Measurements from ENCODE around the gene RYR3.

RYR3 gene

DNA sequence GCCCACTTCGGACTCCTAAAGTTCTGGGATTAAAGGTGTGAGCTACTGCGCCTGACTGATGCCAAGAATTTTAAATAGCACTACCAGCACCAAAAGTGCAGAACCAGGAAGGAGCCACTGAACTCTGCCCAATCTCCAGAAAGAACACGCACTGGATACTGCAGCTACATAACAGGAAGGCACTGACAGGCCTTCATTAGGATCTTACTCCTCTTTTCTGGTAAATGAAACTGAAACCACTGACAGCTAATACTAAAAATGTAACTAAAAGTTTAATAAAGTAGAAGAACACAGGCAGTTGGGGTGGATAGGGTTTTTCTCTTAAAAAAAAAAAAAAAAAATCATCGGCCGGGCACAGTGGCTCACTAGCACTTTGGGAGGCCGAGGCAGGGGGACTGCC is 583.4 kb downstream of the RYR3 start:
- no peak for DNase-seq (ENCODE audit: low spot score)
- Histone ChIP-seq H3K18ac (ENCODE audit: low read length) (no peak overlapping the region), H3K4me2 (ENCODE audit: insufficient read depth, low read length, poor library complexity, severe bottlenecking) (no peak overlapping the region), H3K27ac (replicated peaks; ENCODE audit: low read length) (no peak overlapping the region), H2BK15ac (ENCODE audit: low read length) (no peak overlapping the region), H2BK5ac (ENCODE audit: low read length) (no peak overlapping the region), H4K8ac (ENCODE audit: low read depth, low read length) (no peak overlapping the region), H3K4ac (ENCODE audit: low read length) (no peak overlapping the region), H3K23ac (ENCODE audit: low read depth, low read length, poor library complexity) (no peak overlapping the region), H3K79me1 (ENCODE audit: low read depth, low read length) (no peaks in the 10 kb centered on the region), H3K4me3 (ENCODE audit: low read length in 2 of 2) (no peak overlapping the region), H3K36me3 (replicated peaks in 1 of 2; ENCODE audit: control insufficient read depth in 2 of 2, insufficient read depth in 2 of 2, low read length in 2 of 2) (no peaks in the 10 kb centered on the region), H2BK12ac (ENCODE audit: low read length) (no peak overlapping the region), H3K9ac (ENCODE audit: low read depth, low read length, poor library complexity) (no peak overlapping the region), H3K14ac (ENCODE audit: low read length) (no peak overlapping the region), H4K91ac (ENCODE audit: low read depth, low read length, poor library complexity) (no peak overlapping the region), H3K9me3 (replicated peaks in 1 of 2; ENCODE audit: control insufficient read depth in 2 of 2, insufficient read depth in 1 of 2, low read depth in 1 of 2, low read length in 2 of 2) (no peaks in the 10 kb centered on the region), H2BK120ac (ENCODE audit: low read depth, low read length) (no peak overlapping the region), H2AK5ac (ENCODE audit: low read depth, low read length) (no peak overlapping the region), H3K4me1 (ENCODE audit: control insufficient read depth in 2 of 2, insufficient read depth in 1 of 2, low read depth in 1 of 2, low read length in 2 of 2) (no peaks in the 10 kb centered on the region), H2AFZ (ENCODE audit: low read length) (no peak overlapping the region), H3K27me3 (ENCODE audit: control insufficient read depth in 3 of 3, insufficient read depth in 3 of 3, low read depth in 1 of 3, low read length in 3 of 3) (no peaks in the 10 kb centered on the region)
- no CpG with 5 or more reads among the region's 6 CpGs for WGBS, 2 donors (ENCODE audit: extremely low coverage in 2 of 2, insufficient read length in 2 of 2, insufficient replicate concordance in 1 of 2)

DNA sequence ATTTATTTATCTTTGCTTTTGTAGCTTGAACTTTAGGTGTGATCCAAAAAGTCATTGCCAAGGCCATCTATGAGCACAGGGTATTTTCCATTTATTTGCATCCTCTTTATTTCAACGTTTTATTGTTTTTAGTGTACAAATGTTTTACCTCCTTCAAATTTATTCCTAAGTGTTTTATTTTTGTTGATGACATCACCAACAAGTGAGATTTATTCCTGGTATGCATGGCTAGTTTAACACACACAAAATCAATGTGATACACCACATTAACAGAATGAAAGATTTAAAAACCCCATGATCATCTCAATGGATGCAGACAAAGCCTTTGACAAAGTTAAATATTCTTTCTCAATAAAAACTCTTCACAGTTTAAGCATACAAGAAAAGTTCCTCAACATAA is 591.3 kb downstream of the RYR3 start:
- H4K91ac ChIP-seq (ENCODE audit: low read depth, low read length, poor library complexity): no peak overlapping the region
- H3K4me2 ChIP-seq (ENCODE audit: insufficient read depth, low read length, poor library complexity, severe bottlenecking): no peak overlapping the region
- H2BK5ac ChIP-seq (ENCODE audit: low read length): no peak overlapping the region
- H3K4ac ChIP-seq (ENCODE audit: low read length): no peak overlapping the region
- H2BK120ac ChIP-seq (ENCODE audit: low read depth, low read length): no peak overlapping the region
- no peaks in the 10 kb centered on the region for H3K4me1 ChIP-seq (ENCODE audit: control insufficient read depth in 2 of 2, insufficient read depth in 1 of 2, low read depth in 1 of 2, low read length in 2 of 2)
- no peak overlapping the region for H2AFZ ChIP-seq (ENCODE audit: low read length)
- H3K27ac ChIP-seq (replicated peaks; ENCODE audit: low read length): no peak overlapping the region
- DNase-seq (ENCODE audit: low spot score): no peak
- no peaks in the 10 kb centered on the region for H3K36me3 ChIP-seq (replicated peaks in 1 of 2; ENCODE audit: control insufficient read depth in 2 of 2, insufficient read depth in 2 of 2, low read length in 2 of 2)
- H2AK5ac ChIP-seq (ENCODE audit: low read depth, low read length): no peak overlapping the region
- H3K9ac ChIP-seq (ENCODE audit: low read depth, low read length, poor library complexity): no peak overlapping the region
- no peak overlapping the region for H3K18ac ChIP-seq (ENCODE audit: low read length)
- no CpG with 5 or more reads among the region's 1 CpG for WGBS, 2 donors (ENCODE audit: extremely low coverage in 2 of 2, insufficient read length in 2 of 2, insufficient replicate concordance in 1 of 2)
- H3K79me1 ChIP-seq (ENCODE audit: low read depth, low read length): no peaks in the 10 kb centered on the region
- no peak overlapping the region for H4K8ac ChIP-seq (ENCODE audit: low read depth, low read length)
- H3K27me3 ChIP-seq (ENCODE audit: control insufficient read depth in 3 of 3, insufficient read depth in 3 of 3, low read depth in 1 of 3, low read length in 3 of 3): no peaks in the 10 kb centered on the region
- H2BK15ac ChIP-seq (ENCODE audit: low read length): no peak overlapping the region
- no peak overlapping the region for H3K4me3 ChIP-seq (ENCODE audit: low read length in 2 of 2)
- no peak overlapping the region for H2BK12ac ChIP-seq (ENCODE audit: low read length)
- no peak overlapping the region for H3K23ac ChIP-seq (ENCODE audit: low read depth, low read length, poor library complexity)
- H3K9me3 ChIP-seq (replicated peaks in 1 of 2; ENCODE audit: control insufficient read depth in 2 of 2, insufficient read depth in 1 of 2, low read depth in 1 of 2, low read length in 2 of 2): no peaks in the 10 kb centered on the region
- H3K14ac ChIP-seq (ENCODE audit: low read length): no peak overlapping the region

DNA sequence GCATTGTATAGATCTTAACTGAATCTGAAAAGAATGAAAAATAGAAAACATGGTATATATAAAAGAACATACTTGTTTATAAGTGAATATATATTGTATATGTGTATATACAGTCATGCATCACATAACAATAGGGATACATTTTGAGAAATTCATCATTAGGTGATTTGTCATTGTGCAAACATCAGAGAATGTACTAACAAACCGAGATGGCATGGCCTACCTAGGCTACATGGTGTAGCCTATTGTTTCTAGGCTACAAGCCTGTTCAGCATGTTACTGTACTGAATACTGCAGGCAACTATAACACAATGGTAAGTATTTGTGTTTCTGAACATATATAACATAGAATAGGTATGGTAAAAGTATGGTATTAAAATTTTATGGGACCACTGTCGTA is 592.9 kb downstream of the RYR3 start:
- H2BK12ac ChIP-seq (ENCODE audit: low read length): no peak overlapping the region
- H2BK120ac ChIP-seq (ENCODE audit: low read depth, low read length): no peak overlapping the region
- H3K4me2 ChIP-seq (ENCODE audit: insufficient read depth, low read length, poor library complexity, severe bottlenecking): no peak overlapping the region
- peaks cover 0 to 2% of the 10 kb centered on the region in 2 donors for H3K4me1 ChIP-seq (ENCODE audit: control insufficient read depth in 2 of 2, insufficient read depth in 1 of 2, low read depth in 1 of 2, low read length in 2 of 2)
- no peak overlapping the region for H2BK15ac ChIP-seq (ENCODE audit: low read length)
- H2AK5ac ChIP-seq (ENCODE audit: low read depth, low read length): no peak overlapping the region
- H3K9ac ChIP-seq (ENCODE audit: low read depth, low read length, poor library complexity): no peak overlapping the region
- H3K9me3 ChIP-seq (replicated peaks in 1 of 2; ENCODE audit: control insufficient read depth in 2 of 2, insufficient read depth in 1 of 2, low read depth in 1 of 2, low read length in 2 of 2): no peaks in the 10 kb centered on the region
- no peaks in the 10 kb centered on the region for H3K79me1 ChIP-seq (ENCODE audit: low read depth, low read length)
- whole genome bisulfite sequencing, 2 donors (ENCODE audit: extremely low coverage in 2 of 2, insufficient read length in 2 of 2, insufficient replicate concordance in 1 of 2): no CpG with 5 or more reads among the region's 2 CpGs
- no peak overlapping the region for H3K18ac ChIP-seq (ENCODE audit: low read length)
- H3K14ac ChIP-seq (ENCODE audit: low read length): no peak overlapping the region
- no peak overlapping the region for H3K23ac ChIP-seq (ENCODE audit: low read depth, low read length, poor library complexity)
- no peak overlapping the region for H3K4me3 ChIP-seq (ENCODE audit: low read length in 2 of 2)
- no peak overlapping the region for H4K91ac ChIP-seq (ENCODE audit: low read depth, low read length, poor library complexity)
- H2BK5ac ChIP-seq (ENCODE audit: low read length): no peak overlapping the region
- no peaks in the 10 kb centered on the region for H3K36me3 ChIP-seq (replicated peaks in 1 of 2; ENCODE audit: control insufficient read depth in 2 of 2, insufficient read depth in 2 of 2, low read length in 2 of 2)
- no peak overlapping the region for H4K8ac ChIP-seq (ENCODE audit: low read depth, low read length)
- no peak overlapping the region for H3K4ac ChIP-seq (ENCODE audit: low read length)
- H3K27me3 ChIP-seq (ENCODE audit: control insufficient read depth in 3 of 3, insufficient read depth in 3 of 3, low read depth in 1 of 3, low read length in 3 of 3): no peaks in the 10 kb centered on the region
- no peak overlapping the region for H2AFZ ChIP-seq (ENCODE audit: low read length)
- H3K27ac ChIP-seq (replicated peaks; ENCODE audit: low read length): no peak overlapping the region
- no peak for DNase-seq (ENCODE audit: low spot score)

DNA sequence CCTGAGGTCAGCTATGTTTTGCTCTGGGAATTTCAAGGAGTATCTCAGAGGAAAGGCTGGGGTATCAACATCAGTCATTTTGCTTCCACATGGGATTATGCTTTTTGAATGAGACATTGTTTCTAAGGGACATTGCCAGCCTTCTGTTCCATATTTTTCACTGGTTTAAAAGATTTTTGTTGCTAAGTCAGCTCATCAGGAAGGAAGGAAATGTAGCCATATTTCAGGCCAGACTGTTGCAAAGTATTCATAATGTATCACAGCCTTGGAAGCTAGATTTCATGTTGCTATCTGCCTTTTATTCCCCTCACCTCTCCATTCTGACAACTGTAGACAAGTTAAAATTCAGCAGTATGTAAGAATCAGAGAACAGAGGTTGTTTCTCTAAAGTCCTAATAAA is 596.6 kb downstream of the RYR3 start:
- Histone ChIP-seq H4K91ac (ENCODE audit: low read depth, low read length, poor library complexity) (no peak overlapping the region), H2BK120ac (ENCODE audit: low read depth, low read length) (no peak overlapping the region), H2BK5ac (ENCODE audit: low read length) (no peak overlapping the region), H3K36me3 (replicated peaks in 1 of 2; ENCODE audit: control insufficient read depth in 2 of 2, insufficient read depth in 2 of 2, low read length in 2 of 2) (no peaks in the 10 kb centered on the region), H3K79me1 (ENCODE audit: low read depth, low read length) (no peaks in the 10 kb centered on the region), H3K14ac (ENCODE audit: low read length) (no peak overlapping the region), H3K18ac (ENCODE audit: low read length) (no peak overlapping the region), H3K23ac (ENCODE audit: low read depth, low read length, poor library complexity) (no peak overlapping the region), H3K27me3 (ENCODE audit: control insufficient read depth in 3 of 3, insufficient read depth in 3 of 3, low read depth in 1 of 3, low read length in 3 of 3) (no peaks in the 10 kb centered on the region), H2BK12ac (ENCODE audit: low read length) (no peak overlapping the region), H3K4me3 (ENCODE audit: low read length in 2 of 2) (no peak overlapping the region), H3K4me1 (ENCODE audit: control insufficient read depth in 2 of 2, insufficient read depth in 1 of 2, low read depth in 1 of 2, low read length in 2 of 2) (peaks cover 0 to 4% of the 10 kb centered on the region in 2 donors), H3K4ac (ENCODE audit: low read length) (no peak overlapping the region), H2AFZ (ENCODE audit: low read length) (no peak overlapping the region), H3K27ac (replicated peaks; ENCODE audit: low read length) (no peak overlapping the region), H2AK5ac (ENCODE audit: low read depth, low read length) (no peak overlapping the region), H4K8ac (ENCODE audit: low read depth, low read length) (no peak overlapping the region), H3K9ac (ENCODE audit: low read depth, low read length, poor library complexity) (no peak overlapping the region), H2BK15ac (ENCODE audit: low read length) (no peak overlapping the region), H3K4me2 (ENCODE audit: insufficient read depth, low read length, poor library complexity, severe bottlenecking) (no peak overlapping the region), H3K9me3 (replicated peaks in 1 of 2; ENCODE audit: control insufficient read depth in 2 of 2, insufficient read depth in 1 of 2, low read depth in 1 of 2, low read length in 2 of 2) (no peaks in the 10 kb centered on the region)
- no peak for DNase-seq (ENCODE audit: low spot score)

All from neuronal stem cell (in vitro differentiated cells).